Panc1 (cell line): ENCODE measurements around the gene DHRS3. TPM values are rescaled to one million over a fixed set of nuclear protein-coding genes. Genes with fewer than 3 reads are reported as not detected.

ENCODE experiments used
- ATAC-seq: fragments of 200-7000 bp; cut with Tn5 transposase; 2 replicates; pipeline ENCODE4 v1.9.1; 2020; ENCODE audit warnings: mild to moderate bottlenecking, moderate library complexity
- BruUV-seq: library from RNA; stranded (reverse); fragments of 400-500 nt; replicated peaks from 2 replicates; lab custom pipeline; 2021; lab: Mats Ljungman, UMichigan
- CTCF ChIA-PET: fragments of 300-600 bp; sonication (Branson Sonifier 250); formaldehyde crosslinking; loops from one replicate; lab custom pipeline; 2022; ENCODE audit warnings: antibody characterized with exemption; lab: Charles Lee
- POLR2A ChIA-PET: fragments of 300-600 bp; sonication (Branson Sonifier 250); formaldehyde crosslinking; loops from one replicate; lab custom pipeline; 2022; ENCODE audit warnings: antibody characterized with exemption; lab: Charles Lee
- DNase-seq: peaks from one replicate; pipeline ENCODE4 v3.0.0-alpha.2; 2010; ENCODE audit warnings: low read depth, low spot score
- H3K27ac ChIP-seq: 2 replicates; pipeline ENCODE4 v1.5.1; 2011; ENCODE audit warnings: mild to moderate bottlenecking, low read length, inconsistent platforms
- H3K27me3 ChIP-seq: fragments of 200-500 bp; sonication (Bioruptor generic); 2 replicates; pipeline ENCODE4 v1.6.0; 2014; ENCODE audit warnings: low read length, inconsistent platforms; ENCODE audit not compliant: control insufficient read depth, insufficient read depth
- H3K36me3 ChIP-seq: fragments of 200-500 bp; sonication (Bioruptor generic); 2 replicates; pipeline ENCODE4 v1.5.1; 2014; ENCODE audit warnings: inconsistent platforms, mild to moderate bottlenecking, low read length, moderate library complexity; ENCODE audit not compliant: control insufficient read depth, insufficient read depth
- H3K4me1 ChIP-seq: 2 replicates; pipeline ENCODE4 v1.5.1; 2011; ENCODE audit warnings: inconsistent platforms, mild to moderate bottlenecking, low read length, moderate library complexity; ENCODE audit not compliant: control insufficient read depth, insufficient read depth
- H3K4me3 ChIP-seq, 2 experiments: 2 replicates each; pipeline ENCODE4 v1.5.1; 2011 to 2012; ENCODE audit warnings: low read depth in 2 of 2, low read length in 2 of 2, mild to moderate bottlenecking in 2 of 2, inconsistent platforms in 1 of 2, moderate library complexity in 1 of 2
- H3K9me3 ChIP-seq: fragments of 200-500 bp; sonication (Bioruptor generic); 2 replicates; pipeline ENCODE4 v1.5.1; 2014; ENCODE audit warnings: low read depth, mild to moderate bottlenecking, inconsistent platforms, low read length, moderate library complexity; ENCODE audit not compliant: control insufficient read depth, insufficient read depth
- CTCF ChIP-seq: fragments of 450-650 bp; IDR thresholded peaks from 2 replicates; pipeline ENCODE4 v1.5.1; 2017; ENCODE audit warnings: mild to moderate bottlenecking
- POLR2AphosphoS5 ChIP-seq: IDR thresholded peaks from 2 replicates; pipeline ENCODE4 v1.6.1; 2012; ENCODE audit warnings: mild to moderate bottlenecking, low read depth, low read length, moderate library complexity
- REST ChIP-seq, 2 experiments: IDR thresholded peaks; 2 replicates each; pipeline ENCODE4 v1.6.1; 2011 to 2012; ENCODE audit warnings: low read depth in 2 of 2, control low read depth in 1 of 2, low read length in 1 of 2, mild to moderate bottlenecking in 1 of 2, moderate library complexity in 1 of 2; ENCODE audit not compliant: insufficient read depth in 1 of 2
- SIN3A ChIP-seq: IDR thresholded peaks from 2 replicates; pipeline ENCODE4 v1.6.1; 2012; ENCODE audit warnings: low read depth, mild to moderate bottlenecking, low read length, moderate library complexity, borderline replicate concordance; ENCODE audit not compliant: insufficient read depth
- TCF7L2 ChIP-seq: IDR thresholded peaks from 2 replicates; pipeline ENCODE4 v1.6.1; 2011; ENCODE audit warnings: mild to moderate bottlenecking, low read depth, low read length, inconsistent platforms
- in situ Hi-C: cut with HindIII; loops from 2 replicates; pipeline ENCODE4 v1.10.0; 2016; ENCODE audit warnings: low sequenced_read_pairs, low pct_unique_long_range_greater_than_20kb
- intact Hi-C: fragments of 100-400 bp; cut with micrococcal nuclease; formaldehyde crosslinking; loops from one replicate; pipeline ENCODE4 v1.10.0; 2022; ENCODE audit not compliant: unreplicated experiment
- total RNA-seq: library from RNA; stranded (reverse); gene quantifications from one replicate; pipeline ENCODE4 v1.2.1, GENCODE V29; 2021; ENCODE audit not compliant: unreplicated experiment

Gene DHRS3
- total RNA-seq, 1 experiment from 2014 or later: 113 TPM

GRCh38 chr1:12562955-12563576 is 54.9 kb downstream of the DHRS3 start:
- no TSS peak for BruUV-seq
- no peaks in the 10 kb centered on the region for H3K27me3 ChIP-seq
- H3K9me3 ChIP-seq: peaks cover 11% of the 10 kb centered on the region; the same call in 1 of the 2 replicates
- no peak overlapping the region for H3K4me3 ChIP-seq
- H3K36me3 ChIP-seq: no peaks in the 10 kb centered on the region
- CTCF ChIA-PET: interaction anchor here (0.7 kb wide), 1 partner anchor 202 kb away, joined by 3 read pairs; no protein-coding TSS in a partner anchor
- H3K27ac ChIP-seq: peak overlapping the region; percentile 11; the same call in 1 of the 2 replicates
- DNase-seq: no peak
- intact Hi-C loops (no loop called here), in situ Hi-C loops (no loop called here)
- ATAC-seq: no peak
- POLR2A ChIA-PET: no interaction called here
- H3K4me1 ChIP-seq: peaks cover 16% of the 10 kb centered on the region
- TF ChIP-seq POLR2AphosphoS5: no peak
- TF ChIP-seq CTCF: no peak
- TF ChIP-seq SIN3A: no peak

GRCh38 chr1:12561121-12561520 is 56.9 kb downstream of the DHRS3 start:
- BruUV-seq: no TSS peak
- H3K4me3 ChIP-seq: no peak overlapping the region
- peak overlapping the region; percentile 51; the same call in 1 of the 2 replicates for H3K27ac ChIP-seq
- ChIA-PET POLR2A (no interaction called here), CTCF (interaction anchor here (0.7 kb wide), 1 partner anchor 13 kb away, joined by 3 read pairs; no protein-coding TSS in a partner anchor)
- DNase-seq: no peak
- peaks cover 6% of the 10 kb centered on the region for H3K4me1 ChIP-seq
- peaks cover 11% of the 10 kb centered on the region; the same call in 1 of the 2 replicates for H3K9me3 ChIP-seq
- H3K36me3 ChIP-seq: no peaks in the 10 kb centered on the region
- ATAC-seq: no peak
- intact Hi-C loops (no loop called here), in situ Hi-C loops (no loop called here)
- H3K27me3 ChIP-seq: no peaks in the 10 kb centered on the region
- TF ChIP-seq CTCF (no peak), TCF7L2 (no peak), POLR2AphosphoS5 (no peak), SIN3A (no peak), REST (IDR thresholded peaks at IDR 0.05; ENCODE audit: insufficient read depth in 1 of 2, low read depth in 2 of 2, low read length in 1 of 2) (no peak)
